ENCODE results near the gene RTF1. TPM values are rescaled to one million over a fixed set of nuclear protein-coding genes. Genes with fewer than 3 reads are reported as not detected.

The RTF1 gene
- total RNA-seq, 1 experiment from 2014 or later: 18.8 TPM

DNA sequence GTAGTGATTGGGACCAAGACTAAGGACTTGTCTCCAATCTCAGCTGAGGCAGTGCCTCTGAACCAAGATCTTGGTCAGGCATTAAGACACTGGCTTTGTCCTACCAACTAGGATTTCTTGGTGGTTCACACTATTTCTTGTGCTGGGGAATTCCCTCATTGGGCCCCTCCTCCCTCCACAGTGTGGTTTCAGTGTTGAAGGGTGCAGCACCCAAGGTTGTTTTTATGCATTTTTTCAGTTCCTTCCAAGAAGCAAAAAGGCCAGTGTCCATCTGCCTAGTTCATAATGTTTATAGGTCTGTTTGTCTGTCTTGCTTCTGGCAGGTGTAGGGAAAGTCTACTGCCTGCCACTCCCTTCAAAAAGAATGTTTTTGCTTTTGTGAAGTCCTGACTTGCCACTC is 66.2 kb downstream of the RTF1 start:
- intact Hi-C loops (cut with micrococcal nuclease; ENCODE audit: unreplicated experiment): no loop called here
- Mint-ChIP-seq H3K27me3 (ENCODE audit: unreplicated experiment) (no peaks in the 10 kb centered on the region), H3K27ac (ENCODE audit: unreplicated experiment) (no peak overlapping the region), H3K4me1 (ENCODE audit: low read depth, unreplicated experiment) (no peaks in the 10 kb centered on the region), H3K4me3 (ENCODE audit: low read depth, unreplicated experiment) (no peak overlapping the region), H3K9me3 (ENCODE audit: low read depth, unreplicated experiment) (no peaks in the 10 kb centered on the region), H3K36me3 (ENCODE audit: insufficient read depth, unreplicated experiment) (peaks cover 10% of the 10 kb centered on the region)
- TF ChIP-seq CTCF (IDR thresholded peaks at IDR 0.05; ENCODE audit: unreplicated experiment): no peak
- CTCF ChIA-PET: no interaction called here
- BruUV-seq (replicated peaks): no TSS peak
- DNase-seq: no peak

DNA sequence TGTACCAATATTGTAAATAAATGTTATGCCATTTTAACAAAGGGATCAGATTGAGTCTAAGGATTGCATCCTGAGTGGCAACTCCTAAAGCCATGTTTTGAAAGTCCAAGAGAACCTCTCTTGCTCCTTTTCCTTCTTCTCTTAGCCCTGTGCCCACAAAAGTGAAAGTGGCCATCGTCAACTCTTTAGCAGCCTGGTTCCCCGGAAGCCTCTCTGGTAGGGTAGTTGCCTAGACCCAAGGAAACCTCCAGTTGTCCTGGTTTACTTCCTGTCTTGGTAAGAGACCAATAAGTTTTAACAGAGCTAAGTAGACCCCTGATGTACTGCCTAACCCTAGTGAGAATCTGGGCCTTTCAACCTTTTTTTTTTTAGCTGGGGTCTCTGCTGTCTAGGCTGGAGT is 66.6 kb downstream of the RTF1 start:
- no TSS peak for BruUV-seq (replicated peaks)
- no peak for DNase-seq
- CTCF ChIA-PET: no interaction called here
- H3K27ac Mint-ChIP-seq (ENCODE audit: unreplicated experiment): no peak overlapping the region
- H3K9me3 Mint-ChIP-seq (ENCODE audit: low read depth, unreplicated experiment): no peaks in the 10 kb centered on the region
- H3K36me3 Mint-ChIP-seq (ENCODE audit: insufficient read depth, unreplicated experiment): peaks cover 10% of the 10 kb centered on the region
- intact Hi-C loops (cut with micrococcal nuclease; ENCODE audit: unreplicated experiment): no loop called here
- TF ChIP-seq CTCF (IDR thresholded peaks at IDR 0.05; ENCODE audit: unreplicated experiment): no peak
- H3K4me3 Mint-ChIP-seq (ENCODE audit: low read depth, unreplicated experiment): no peak overlapping the region
- no peaks in the 10 kb centered on the region for H3K27me3 Mint-ChIP-seq (ENCODE audit: unreplicated experiment)
- H3K4me1 Mint-ChIP-seq (ENCODE audit: low read depth, unreplicated experiment): no peaks in the 10 kb centered on the region

GRCh38 chr15:41484937-41485625 is 68.2 kb downstream of the RTF1 start:
- Mint-ChIP-seq H3K4me1 (ENCODE audit: low read depth, unreplicated experiment) (no peaks in the 10 kb centered on the region), H3K27ac (ENCODE audit: unreplicated experiment) (no peak overlapping the region), H3K4me3 (ENCODE audit: low read depth, unreplicated experiment) (no peak overlapping the region), H3K36me3 (ENCODE audit: insufficient read depth, unreplicated experiment) (peaks cover 10% of the 10 kb centered on the region), H3K9me3 (ENCODE audit: low read depth, unreplicated experiment) (no peaks in the 10 kb centered on the region), H3K27me3 (ENCODE audit: unreplicated experiment) (no peaks in the 10 kb centered on the region)
- no TSS peak for BruUV-seq (replicated peaks)
- CTCF ChIA-PET: no interaction called here
- no peak for TF ChIP-seq CTCF (IDR thresholded peaks at IDR 0.05; ENCODE audit: unreplicated experiment)
- DNase-seq: no peak
- intact Hi-C loops (cut with micrococcal nuclease; ENCODE audit: unreplicated experiment): no loop called here

DNA sequence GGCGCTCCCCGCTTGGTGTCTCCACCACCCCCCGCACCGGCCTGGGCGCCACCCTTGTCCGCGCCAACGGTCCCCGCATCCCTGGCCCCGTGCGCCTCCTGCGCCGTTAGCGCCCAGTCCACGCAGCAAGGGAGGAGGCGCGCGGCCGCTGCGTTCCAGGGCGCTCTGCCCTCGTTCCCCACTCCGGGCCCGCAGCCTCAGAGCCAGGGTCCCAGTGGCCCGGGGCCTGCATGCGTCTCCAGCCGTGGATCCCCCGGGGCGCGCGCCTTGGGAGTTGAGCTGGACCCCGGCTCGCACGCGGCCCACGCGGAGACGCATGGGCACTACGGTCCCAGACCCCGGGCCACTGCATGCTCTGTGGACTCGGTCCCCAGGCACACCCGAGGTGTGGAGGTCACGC is 69.4 kb downstream of the RTF1 start:
- BruUV-seq (replicated peaks): no TSS peak
- intact Hi-C loops (cut with micrococcal nuclease; ENCODE audit: unreplicated experiment): no loop called here
- CTCF ChIA-PET: no interaction called here
- TF ChIP-seq CTCF (IDR thresholded peaks at IDR 0.05; ENCODE audit: unreplicated experiment): no peak
- DNase-seq: no peak
- H3K4me3 Mint-ChIP-seq (ENCODE audit: low read depth, unreplicated experiment): no peak overlapping the region
- no peaks in the 10 kb centered on the region for H3K9me3 Mint-ChIP-seq (ENCODE audit: low read depth, unreplicated experiment)
- peaks cover 6% of the 10 kb centered on the region for H3K36me3 Mint-ChIP-seq (ENCODE audit: insufficient read depth, unreplicated experiment)
- H3K27ac Mint-ChIP-seq (ENCODE audit: unreplicated experiment): no peak overlapping the region
- H3K4me1 Mint-ChIP-seq (ENCODE audit: low read depth, unreplicated experiment): no peaks in the 10 kb centered on the region
- H3K27me3 Mint-ChIP-seq (ENCODE audit: unreplicated experiment): no peaks in the 10 kb centered on the region

All from Calu3 (cell line).